GM18508 (cell line): Measurements from ENCODE around the gene DPP8.
"Not testable (repeated sequence)": the region's sequence is repeated elsewhere in the genome, so short reads cannot be mapped to it uniquely, and the experiment has no call there.

Experiments used
- ATAC-seq: cut with Tn5 transposase; IDR thresholded peaks from one replicate; pipeline ENCODE4 v1.9.1; 2021; ENCODE audit warnings: moderate number of reproducible peaks; ENCODE audit not compliant: insufficient read depth, unreplicated experiment

Gene DPP8

GRCh38 chr15:65408324-65409035, 109.0 kb downstream of the DPP8 start:
- no peak for ATAC-seq

- ATAC-seq = no peak
Observed at GRCh38 chr15:65406424-65407000, 111.0 kb downstream of the DPP8 start.

GRCh38 chr15:65405791-65406423, 111.6 kb downstream of the DPP8 start:
- no peak for ATAC-seq

- ATAC-seq = no peak
Observed at GRCh38 chr15:65404186-65404872, 113.2 kb downstream of the DPP8 start.

- ATAC-seq = no peak
Observed at GRCh38 chr15:65402961-65403360, 114.5 kb downstream of the DPP8 start.

- ATAC-seq = no peak
Observed at GRCh38 chr15:65401611-65402240, 115.8 kb downstream of the DPP8 start.

- no peak for ATAC-seq
Observed at GRCh38 chr15:65400760-65401610, 116.5 kb downstream of the DPP8 start.

GRCh38 chr15:65399997-65400396, 117.5 kb downstream of the DPP8 start:
- no peak for ATAC-seq

GRCh38 chr15:65399001-65399706, 118.3 kb downstream of the DPP8 start:
- no peak for ATAC-seq

GRCh38 chr15:65398486-65398885, 119.0 kb downstream of the DPP8 start:
- not testable (repeated sequence) for ATAC-seq

GRCh38 chr15:65396965-65397317, 120.5 kb downstream of the DPP8 start:
- no peak for ATAC-seq

- ATAC-seq = no peak
Observed at GRCh38 chr15:65396283-65396964, 121.1 kb downstream of the DPP8 start.

GRCh38 chr15:65395567-65396202, 121.8 kb downstream of the DPP8 start:
- ATAC-seq = no peak

- ATAC-seq = no peak
Observed at GRCh38 chr15:65394936-65395335, 122.6 kb downstream of the DPP8 start.

GRCh38 chr15:65394280-65394789, 123.2 kb downstream of the DPP8 start:
- no peak for ATAC-seq

GRCh38 chr15:65393557-65393956, 123.9 kb downstream of the DPP8 start:
- ATAC-seq = no peak

- ATAC-seq = no peak
Observed at GRCh38 chr15:65393091-65393490, 124.4 kb downstream of the DPP8 start.
